K562 (cell line): ENCODE results near the gene MFSD6. TPM values are rescaled to one million over a fixed set of nuclear protein-coding genes. Genes with fewer than 3 reads are reported as not detected.

Source experiments
- BDP1 ChIP-seq: IDR thresholded peaks from 3 replicates; pipeline ENCODE4 v1.6.1; 2011; ENCODE audit not compliant: insufficient read length, insufficient read depth
- BRF2 ChIP-seq: IDR thresholded peaks from 3 replicates; pipeline ENCODE4 v1.6.1; 2011; ENCODE audit warnings: borderline replicate concordance, mild to moderate bottlenecking; ENCODE audit not compliant: insufficient read length, insufficient read depth
- CREB3 ChIP-seq: fragments of 450-650 bp; conservative IDR thresholded peaks from 2 replicates; pipeline ENCODE4 v1.6.1; 2016; ENCODE audit warnings: missing genetic modification characterization, low read depth, mild to moderate bottlenecking, missing compliant biosample characterization, moderate library complexity
- CTBP1 ChIP-seq: fragments of 450-650 bp; IDR thresholded peaks from 2 replicates; pipeline ENCODE4 v1.6.1; 2016; ENCODE audit warnings: borderline replicate concordance
- KDM2B ChIP-seq: fragments of 250-450 bp; sonication (Bioruptor Pico); IDR thresholded peaks from 2 replicates; pipeline ENCODE4 v1.8.0; 2021; ENCODE audit warnings: mild to moderate bottlenecking, moderate library complexity
- MLLT1 ChIP-seq, 2 experiments: fragments of 450-650 bp; IDR thresholded peaks; 2 replicates each; pipeline ENCODE4 v1.6.1; 2016
- MTA2 ChIP-seq: fragments of 450-650 bp; IDR thresholded peaks from 2 replicates; pipeline ENCODE4 v1.6.1; 2016; ENCODE audit warnings: low read depth
- NFYB ChIP-seq: IDR thresholded peaks from 2 replicates; pipeline ENCODE4 v1.6.1; 2011; ENCODE audit warnings: mild to moderate bottlenecking, moderate library complexity; ENCODE audit not compliant: insufficient read length; ENCODE audit errors: extremely low read depth
- NRF1 ChIP-seq, 2 experiments: fragments of 450-650 bp; IDR thresholded peaks in 1 of 2; conservative IDR thresholded peaks in 1 of 2; 2 replicates each; pipeline ENCODE4 v1.6.1; 2014; ENCODE audit warnings: mild to moderate bottlenecking in 2 of 2
- PATZ1 ChIP-seq: fragments of 250-450 bp; sonication (Bioruptor Pico); IDR thresholded peaks from 2 replicates; pipeline ENCODE4 v1.5.0; 2020; ENCODE audit warnings: mild to moderate bottlenecking, borderline replicate concordance
- PPARD ChIP-seq: fragments of 250-450 bp; sonication (Bioruptor Pico); IDR thresholded peaks from 2 replicates; pipeline ENCODE4 v1.8.0; 2022; ENCODE audit warnings: inconsistent platforms, mild to moderate bottlenecking, moderate library complexity
- PTTG1 ChIP-seq: fragments of 450-650 bp; IDR thresholded peaks from 2 replicates; pipeline ENCODE4 v1.6.1; 2016; ENCODE audit warnings: low read depth, mild to moderate bottlenecking, missing genetic modification characterization, missing compliant biosample characterization
- TCF3 ChIP-seq: sonication (generic); formaldehyde crosslinking; IDR thresholded peaks from 2 replicates; pipeline ENCODE4 v1.4.0; 2020; ENCODE audit warnings: mild to moderate bottlenecking, missing genetic modification reagents
- TOE1 ChIP-seq, 2 experiments: fragments of 450-650 bp in 1 of 2; sonication (generic) in 1 of 2; formaldehyde crosslinking in 1 of 2; IDR thresholded peaks; 2 replicates each; pipeline versions ENCODE4 v1.7.1 to v1.8.0; 2016 to 2022; ENCODE audit warnings: borderline replicate concordance in 2 of 2, mild to moderate bottlenecking in 2 of 2, antibody characterized with exemption in 1 of 2, inconsistent platforms in 1 of 2, low read depth in 1 of 2, missing genetic modification reagents in 1 of 2, moderate library complexity in 1 of 2
- ZBTB49 ChIP-seq: sonication (generic); formaldehyde crosslinking; IDR thresholded peaks from 2 replicates; pipeline ENCODE4 v1.8.0; 2022; ENCODE audit warnings: missing genetic modification reagents, mild to moderate bottlenecking, borderline replicate concordance
- ZFP1 ChIP-seq: fragments of 450-650 bp; formaldehyde crosslinking; IDR thresholded peaks from 2 replicates; pipeline ENCODE4 v1.4.0; 2020; ENCODE audit warnings: mild to moderate bottlenecking, mixed read lengths
- ZNF197 ChIP-seq: fragments of 200-800 bp; sonication (Bioruptor generic); IDR thresholded peaks from 2 replicates; pipeline ENCODE4 v1.6.1; 2016; ENCODE audit warnings: low read depth, missing genetic modification characterization, missing compliant biosample characterization
- ZNF311 ChIP-seq: fragments of 250-450 bp; sonication (Bioruptor Pico); IDR thresholded peaks from 2 replicates; pipeline ENCODE4 v1.4.0; 2020; ENCODE audit warnings: mild to moderate bottlenecking, moderate library complexity
- ZNF830 ChIP-seq: fragments of 250-450 bp; sonication (Bioruptor Pico); IDR thresholded peaks from 2 replicates; pipeline ENCODE4 v1.5.0; 2021; ENCODE audit warnings: mild to moderate bottlenecking
- ZSCAN32 ChIP-seq: fragments of 450-650 bp; formaldehyde crosslinking; IDR thresholded peaks from 2 replicates; pipeline ENCODE4 v1.4.0; 2020; ENCODE audit warnings: mild to moderate bottlenecking, moderate library complexity
- polyA plus RNA-seq, 8 experiments: library from polyadenylated mRNA; depleted of rRNA in 4 of 8; stranded (reverse) in 5 of 8; unstranded in 3 of 8; fragments of >200 nt; fragmentation: Nextera tagmentation in 2 of 8; fragmentation: Illumina TruSeq in 1 of 8; extraction: Ambion mirVana in 2 of 8; extraction: Trizol in 1 of 8; gene quantifications; 2 replicates each; pipeline versions ENCODE4 v1.2.1 to v1.2.3, GENCODE V29; 2011 to 2014; ENCODE audit warnings: inconsistent platforms in 1 of 8, missing spikeins in 1 of 8
- total RNA-seq, 7 experiments: library from RNA; depleted of rRNA in 6 of 7; stranded (reverse); fragments of >200 nt in 6 of 7; fragmentation: Illumina TruSeq in 2 of 7; extraction: Trizol in 2 of 7; gene quantifications; 2 replicates each; pipeline versions ENCODE4 v1.2.1 to v1.2.3, GENCODE V29; 2011 to 2021; ENCODE audit warnings: low replicate concordance in 1 of 7

MFSD6 gene
- total and polyA plus RNA-seq, 9 of the 15 experiments (the other 6 are each of a cell fraction or from before 2014, with no cell fraction given), result 1.1 to 7.9 (median 4.4) TPM

GRCh38 chr2:190462611-190463010, 54.5 kb downstream of the MFSD6 start (continued):
- no peak for TF ChIP-seq ZBTB49
- no peak for TF ChIP-seq PTTG1 (tag)
- TF ChIP-seq ZNF311, result no peak
- TF ChIP-seq ZNF197, result no peak
- no peak for TF ChIP-seq BDP1
- peak; percentile 89 for TF ChIP-seq TCF3 (CRISPR knock-in tag)
- no peak for TF ChIP-seq ZSCAN32
- TF ChIP-seq CREB3 (tag), result no peak
- TF ChIP-seq CTBP1, result peak; percentile 94
- no peak for TF ChIP-seq ZFP1 (CRISPR knock-in tag)
- no peak for TF ChIP-seq TOE1 (IDR thresholded peaks at IDR 0.05; ENCODE audit: borderline replicate concordance)
- no peak for TF ChIP-seq TOE1 (CRISPR knock-in tag; IDR thresholded peaks at IDR 0.05; ENCODE audit: borderline replicate concordance, low read depth)
- no peak for TF ChIP-seq BRF2
- TF ChIP-seq KDM2B (CRISPR knock-in tag), result no peak
- peak; percentile 76 for TF ChIP-seq MTA2
- no peak for TF ChIP-seq PPARD
- no peak for TF ChIP-seq MLLT1 (IDR thresholded peaks at IDR 0.05)
- no peak for TF ChIP-seq ZNF830 (CRISPR knock-in tag)
- TF ChIP-seq NRF1 (conservative IDR thresholded peaks at IDR 0.05 in 1 of 2, IDR thresholded peaks at IDR 0.05 in 1 of 2), result peak; percentile 13 to 33; a peak in 1 of 4 replicates
- no peak for TF ChIP-seq PATZ1 (CRISPR knock-in tag)
- TF ChIP-seq NFYB, result no peak
